OCI-LY7 (cell line): ENCODE data around the gene BCL2L13. TPM values are rescaled to one million over a fixed set of nuclear protein-coding genes. Genes with fewer than 3 reads are reported as not detected.

Source experiments
- BruUV-seq: library from RNA; stranded (reverse); fragments of 400-500 nt; replicated peaks from 2 replicates; lab custom pipeline; 2021; lab: Mats Ljungman, UMichigan
- CTCF ChIA-PET: fragments of 300-600 bp; sonication (Branson Sonifier 250); formaldehyde crosslinking; loops from one replicate; lab custom pipeline; 2022; ENCODE audit warnings: antibody characterized with exemption; ENCODE audit not compliant: unreplicated experiment; lab: Charles Lee
- POLR2A ChIA-PET: fragments of 300-600 bp; sonication (Branson Sonifier 250); formaldehyde crosslinking; loops from one replicate; lab custom pipeline; 2022; ENCODE audit warnings: antibody characterized with exemption; lab: Charles Lee
- DNase-seq: peaks from one replicate; pipeline ENCODE4 v3.0.0-alpha.2; 2015; ENCODE audit warnings: low spot score
- H2AFZ ChIP-seq: fragments of 200-600 bp; sonication (generic), shearing (Covaris generic); 2 replicates; pipeline ENCODE4 v1.6.1; 2014; ENCODE audit warnings: mild to moderate bottlenecking, antibody characterized with exemption, low read length, moderate library complexity
- H3K27ac ChIP-seq: fragments of 200-600 bp; sonication (generic); 2 replicates; pipeline ENCODE4 v1.5.1; 2014; ENCODE audit warnings: mixed run types, low read depth, mild to moderate bottlenecking, moderate library complexity, low read length, inconsistent platforms; ENCODE audit not compliant: poor library complexity, severe bottlenecking
- H3K36me3 ChIP-seq: fragments of 200-600 bp; sonication (generic); 2 replicates; pipeline ENCODE4 v1.6.1; 2014; ENCODE audit warnings: mild to moderate bottlenecking, antibody characterized with exemption, low read length, moderate library complexity, mixed read lengths; ENCODE audit not compliant: insufficient read depth
- H3K4me1 ChIP-seq: fragments of 200-600 bp; sonication (generic); 2 replicates; pipeline ENCODE4 v1.5.1; 2014; ENCODE audit warnings: mild to moderate bottlenecking, low read length; ENCODE audit not compliant: insufficient read depth, poor library complexity, severe bottlenecking
- H3K4me2 ChIP-seq: fragments of 200-600 bp; sonication (generic); 2 replicates; pipeline ENCODE4 v1.6.1; 2014; ENCODE audit warnings: mild to moderate bottlenecking, low read length
- H3K4me3 ChIP-seq: fragments of 200-600 bp; sonication (generic); 2 replicates; pipeline ENCODE4 v1.5.1; 2014; ENCODE audit warnings: mild to moderate bottlenecking, low read depth, low read length; ENCODE audit not compliant: poor library complexity, severe bottlenecking
- H3K79me2 ChIP-seq: fragments of 200-600 bp; sonication (generic); 2 replicates; pipeline ENCODE4 v1.6.1; 2016; ENCODE audit warnings: low read depth, mild to moderate bottlenecking, low read length, moderate library complexity, mixed read lengths; ENCODE audit not compliant: insufficient read depth
- H3K9me2 ChIP-seq: fragments of 200-600 bp; sonication (generic); 2 replicates; pipeline ENCODE4 v1.6.1; 2016; ENCODE audit warnings: mild to moderate bottlenecking, low read length, mixed read lengths; ENCODE audit not compliant: insufficient read depth
- H3K9me3 ChIP-seq: fragments of 200-600 bp; sonication (generic); 2 replicates; pipeline ENCODE4 v1.6.1; 2014; ENCODE audit warnings: mild to moderate bottlenecking, mixed run types, low read length, mixed read lengths
- H4K20me1 ChIP-seq: fragments of 200-600 bp; sonication (generic); 2 replicates; pipeline ENCODE4 v1.6.1; 2014; ENCODE audit warnings: mild to moderate bottlenecking, antibody characterized with exemption, low read length, moderate library complexity, mixed read lengths; ENCODE audit not compliant: insufficient read depth
- CTCF ChIP-seq: fragments of 200-600 bp; sonication (generic); conservative IDR thresholded peaks from 2 replicates; pipeline ENCODE4 v1.5.1; 2014; ENCODE audit warnings: mild to moderate bottlenecking, antibody characterized with exemption, low read length, moderate library complexity, mixed read lengths
- EZH2phosphoT487 ChIP-seq: fragments of 200-600 bp; sonication (generic); IDR thresholded peaks from 2 replicates; pipeline ENCODE4 v1.6.1; 2018; ENCODE audit warnings: low read depth, borderline replicate concordance, mild to moderate bottlenecking, mixed run types, antibody characterized with exemption, low read length, moderate library complexity, mixed read lengths
- intact Hi-C: fragments of 100-400 bp; cut with micrococcal nuclease; formaldehyde crosslinking; loops from one replicate; pipeline ENCODE4 v1.10.0; 2022; ENCODE audit not compliant: unreplicated experiment
- total RNA-seq, 2 experiments: library from RNA; depleted of rRNA in 1 of 2; stranded (reverse); fragments of >200 nt in 1 of 2; shearing (Covaris generic) in 1 of 2; gene quantifications; 2 replicates each; pipeline ENCODE4 v1.2.3, GENCODE V29; 2014 to 2022

Gene BCL2L13
- total RNA-seq, 2 experiments from 2014 or later: 25.2 to 38.3 TPM

GRCh38 chr22:17733466-17733865 lies 94.9 kb downstream of the BCL2L13 start:
- Histone ChIP-seq H3K4me1 (no peaks in the 10 kb centered on the region), H2AFZ (no peak overlapping the region), H3K4me2 (no peak overlapping the region), H3K4me3 (no peak overlapping the region), H3K9me2 (no peaks in the 10 kb centered on the region), H3K36me3 (peaks cover 86% of the 10 kb centered on the region), H4K20me1 (no peaks in the 10 kb centered on the region), H3K9me3 (no peaks in the 10 kb centered on the region), H3K27ac (no peak overlapping the region), H3K79me2 (no peaks in the 10 kb centered on the region)
- ChIA-PET CTCF (no interaction called here), POLR2A (interaction anchor here (0.5 kb wide), 1 partner anchor 426 kb away, joined by 4 read pairs; no protein-coding TSS in a partner anchor)
- no TSS peak for BruUV-seq
- TF ChIP-seq EZH2phosphoT487: no peak
- no peak for TF ChIP-seq CTCF
- no peak for DNase-seq
- intact Hi-C loops: no loop called here

GRCh38 chr22:17734187-17734586 lies 95.6 kb downstream of the BCL2L13 start:
- Histone ChIP-seq H3K36me3 (peaks cover 90% of the 10 kb centered on the region), H3K9me3 (no peaks in the 10 kb centered on the region), H3K4me3 (no peak overlapping the region), H3K79me2 (no peaks in the 10 kb centered on the region), H3K27ac (no peak overlapping the region), H2AFZ (no peak overlapping the region), H4K20me1 (no peaks in the 10 kb centered on the region), H3K4me2 (no peak overlapping the region), H3K9me2 (no peaks in the 10 kb centered on the region), H3K4me1 (no peaks in the 10 kb centered on the region)
- intact Hi-C loops: no loop called here
- DNase-seq: no peak
- ChIA-PET POLR2A (no interaction called here), CTCF (no interaction called here)
- TF ChIP-seq CTCF (no peak), EZH2phosphoT487 (no peak)
- TSS peak; percentile 43 for BruUV-seq

GRCh38 chr22:17738386-17739128 lies 100.0 kb downstream of the BCL2L13 start:
- no peaks in the 10 kb centered on the region for H3K9me3 ChIP-seq
- H3K4me1 ChIP-seq: peaks cover 4% of the 10 kb centered on the region
- no peak for TF ChIP-seq CTCF
- no peak for DNase-seq
- BruUV-seq: no TSS peak
- no peak overlapping the region for H3K27ac ChIP-seq
- H2AFZ ChIP-seq: no peak overlapping the region
- intact Hi-C loops: no loop called here
- no peaks in the 10 kb centered on the region for H3K9me2 ChIP-seq
- no peak overlapping the region for H3K4me2 ChIP-seq
- H3K36me3 ChIP-seq: peaks cover 60% of the 10 kb centered on the region
- H4K20me1 ChIP-seq: no peaks in the 10 kb centered on the region
- ChIA-PET POLR2A (no interaction called here), CTCF (interaction anchor here (0.6 kb wide), 1 partner anchor 79 kb away, joined by 3 read pairs; no protein-coding TSS in a partner anchor)
- H3K4me3 ChIP-seq: no peak overlapping the region
- H3K79me2 ChIP-seq: no peaks in the 10 kb centered on the region
